HG02970 (cell line): ENCODE measurements around the gene RGS1.

Experiments used
- ATAC-seq: cut with Tn5 transposase; IDR thresholded peaks from one replicate; pipeline ENCODE4 v1.9.1; 2021; ENCODE audit warnings: mild to moderate bottlenecking, moderate library complexity, moderate number of reproducible peaks; ENCODE audit not compliant: unreplicated experiment, low FRiP score

The RGS1 gene

GRCh38 chr1:192609110-192610079 lies 33.8 kb downstream of the RGS1 start:
- peak; percentile 99 for ATAC-seq

GRCh38 chr1:192610112-192610889 lies 34.7 kb downstream of the RGS1 start:
- ATAC-seq: no peak

- no peak for ATAC-seq
Measured at GRCh38 chr1:192615055-192615454, 39.5 kb downstream of the RGS1 start.

GRCh38 chr1:192620071-192620635 lies 44.6 kb downstream of the RGS1 start:
- ATAC-seq: no peak

GRCh38 chr1:192626366-192627179 lies 51.0 kb downstream of the RGS1 start:
- ATAC-seq: peak; percentile 88

- no peak for ATAC-seq
Measured at GRCh38 chr1:192627901-192628300, 52.3 kb downstream of the RGS1 start.

GRCh38 chr1:192628396-192629057 lies 53.0 kb downstream of the RGS1 start:
- ATAC-seq: no peak

GRCh38 chr1:192629612-192630011 lies 54.0 kb downstream of the RGS1 start:
- ATAC-seq: no peak
